Fibroblast of lung (primary cell): ENCODE measurements around the gene VWDE.

Experiments used
- EZH2 ChIP-seq: IDR thresholded peaks from 2 replicates; pipeline ENCODE4 v1.5.1; 2012; ENCODE audit warnings: low read length, control low read depth, mild to moderate bottlenecking; ENCODE audit errors: missing control alignments
- TF ChIP-seq, protein P1 (sequence below), 2 donors: IDR thresholded peaks in 1 of 2; conservative IDR thresholded peaks in 1 of 2; 1 replicate in 1 of 2; 2 replicates in 1 of 2; pipeline ENCODE4 v1.5.1; 2011 to 2012; ENCODE audit warnings: low read length in 2 of 2, control low read depth in 1 of 2, inconsistent platforms in 1 of 2, low read depth in 1 of 2, mild to moderate bottlenecking in 1 of 2

DNA sequence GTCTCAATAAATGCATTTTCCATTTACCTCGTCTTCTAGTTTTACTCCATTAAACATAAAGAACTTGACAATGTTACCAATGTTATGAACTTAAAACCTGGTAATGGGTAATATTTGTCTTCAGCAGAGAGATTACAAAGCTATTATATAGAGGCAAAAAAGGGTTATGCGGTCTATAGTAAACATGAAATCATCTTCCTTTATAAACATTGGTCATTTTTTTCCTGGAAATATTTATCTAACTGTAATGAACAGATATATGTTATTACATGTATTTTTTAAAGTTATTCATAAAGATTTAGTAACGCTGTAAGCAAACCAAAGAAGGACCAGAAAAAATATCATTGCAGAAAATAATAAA, 1.3 kb downstream of the VWDE start:
- TF ChIP-seq, protein P1, sequence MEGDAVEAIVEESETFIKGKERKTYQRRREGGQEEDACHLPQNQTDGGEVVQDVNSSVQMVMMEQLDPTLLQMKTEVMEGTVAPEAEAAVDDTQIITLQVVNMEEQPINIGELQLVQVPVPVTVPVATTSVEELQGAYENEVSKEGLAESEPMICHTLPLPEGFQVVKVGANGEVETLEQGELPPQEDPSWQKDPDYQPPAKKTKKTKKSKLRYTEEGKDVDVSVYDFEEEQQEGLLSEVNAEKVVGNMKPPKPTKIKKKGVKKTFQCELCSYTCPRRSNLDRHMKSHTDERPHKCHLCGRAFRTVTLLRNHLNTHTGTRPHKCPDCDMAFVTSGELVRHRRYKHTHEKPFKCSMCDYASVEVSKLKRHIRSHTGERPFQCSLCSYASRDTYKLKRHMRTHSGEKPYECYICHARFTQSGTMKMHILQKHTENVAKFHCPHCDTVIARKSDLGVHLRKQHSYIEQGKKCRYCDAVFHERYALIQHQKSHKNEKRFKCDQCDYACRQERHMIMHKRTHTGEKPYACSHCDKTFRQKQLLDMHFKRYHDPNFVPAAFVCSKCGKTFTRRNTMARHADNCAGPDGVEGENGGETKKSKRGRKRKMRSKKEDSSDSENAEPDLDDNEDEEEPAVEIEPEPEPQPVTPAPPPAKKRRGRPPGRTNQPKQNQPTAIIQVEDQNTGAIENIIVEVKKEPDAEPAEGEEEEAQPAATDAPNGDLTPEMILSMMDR (conservative IDR thresholded peaks at IDR 0.05 in 1 of 2, IDR thresholded peaks at IDR 0.05 in 1 of 2; ENCODE audit: low read depth in 1 of 2, low read length in 2 of 2), result no peak
- TF ChIP-seq EZH2, result no peak
